HCT116 (cell line): ENCODE data around the gene GPR6. TPM values are rescaled to one million over a fixed set of nuclear protein-coding genes. Genes with fewer than 3 reads are reported as not detected.

Source experiments
- ATAC-seq: fragments of 200-7000 bp; cut with Tn5 transposase; 2 replicates; pipeline ENCODE4 v1.9.1; 2020; ENCODE audit warnings: mild to moderate bottlenecking, moderate library complexity
- BruUV-seq: library from RNA; stranded (reverse); fragments of 400-500 nt; replicated peaks from 2 replicates; lab custom pipeline; 2021; lab: Mats Ljungman, UMichigan
- CTCF ChIA-PET: fragments of 300-600 bp; sonication (Branson Sonifier 250); formaldehyde crosslinking; loops from one replicate; lab custom pipeline; 2021; ENCODE audit warnings: antibody characterized with exemption; lab: Charles Lee
- POLR2A ChIA-PET: fragments of 300-600, 350-600 bp; sonication (Branson Sonifier 250); formaldehyde crosslinking; loops from one replicate; lab custom pipeline; 2021; ENCODE audit warnings: antibody characterized with exemption; lab: Charles Lee
- RAD21 ChIA-PET, 2 experiments: fragments of 300-600 bp; sonication (Branson Sonifier 250); formaldehyde crosslinking; loops; one replicate each; lab custom pipeline; 2023; ENCODE audit warnings: low total read pairs in 2 of 2; ENCODE audit not compliant: uncharacterized antibody in 2 of 2, unreplicated experiment in 2 of 2, low non-redundant PET in 1 of 2; lab: Charles Lee
- DNase-seq: peaks from one replicate; pipeline ENCODE4 v3.0.0-alpha.2; 2010; ENCODE audit warnings: low read depth, low spot score
- H2AFZ ChIP-seq: fragments of 200-600 bp; shearing (Covaris generic), sonication (generic); 2 replicates; pipeline ENCODE4 v1.6.1; 2017; ENCODE audit warnings: low read depth, mixed run types, mixed read lengths, antibody characterized with exemption, low read length; ENCODE audit not compliant: poor library complexity, severe bottlenecking
- H3K27ac ChIP-seq: 2 replicates; pipeline ENCODE4 v1.5.1; 2012; ENCODE audit warnings: low read depth, low read length
- H3K27me3 ChIP-seq: fragments of 200-600 bp; sonication (generic); 2 replicates; pipeline ENCODE4 v1.6.1; 2016; ENCODE audit warnings: mixed run types, low read length, mixed read lengths; ENCODE audit not compliant: insufficient read depth
- H3K36me3 ChIP-seq, 2 experiments: fragments of 200-500 bp in 1 of 2; fragments of 200-600 bp in 1 of 2; sonication (Bioruptor generic) in 1 of 2; sonication (generic) in 1 of 2; 2 replicates each; pipeline versions ENCODE4 v1.5.1 to v1.6.1; 2014 to 2016; ENCODE audit warnings: low read length in 2 of 2, inconsistent platforms in 1 of 2, mixed read lengths in 1 of 2, mixed run types in 1 of 2; ENCODE audit not compliant: insufficient read depth in 2 of 2, control insufficient read depth in 1 of 2
- H3K4me1 ChIP-seq, 2 experiments: fragments of 200-600 bp in 1 of 2; sonication (generic) in 1 of 2; 2 replicates each; pipeline versions ENCODE4 v1.5.1 to v1.6.1; 2012 to 2017; ENCODE audit warnings: low read length in 2 of 2, inconsistent platforms in 1 of 2, mild to moderate bottlenecking in 1 of 2, mixed read lengths in 1 of 2, mixed run types in 1 of 2, moderate library complexity in 1 of 2; ENCODE audit not compliant: insufficient read depth in 2 of 2, control insufficient read depth in 1 of 2
- H3K4me2 ChIP-seq: fragments of 200-600 bp; sonication (generic); 2 replicates; pipeline ENCODE4 v1.6.1; 2017; ENCODE audit warnings: mixed run types, low read length, mixed read lengths
- H3K4me3 ChIP-seq, 2 experiments: fragments of 200-600 bp in 1 of 2; sonication (generic) in 1 of 2; replicated peaks in 1 of 2; 2 replicates each; pipeline ENCODE4 v1.5.1; 2011 to 2016; ENCODE audit warnings: low read length in 2 of 2, control low read depth in 1 of 2, low read depth in 1 of 2, mild to moderate bottlenecking in 1 of 2, mixed read lengths in 1 of 2, mixed run types in 1 of 2
- H3K79me2 ChIP-seq: fragments of 200-600 bp; sonication (generic); 2 replicates; pipeline ENCODE4 v1.6.1; 2017; ENCODE audit warnings: mild to moderate bottlenecking, mixed run types, low read length, moderate library complexity, mixed read lengths; ENCODE audit not compliant: insufficient read depth
- H3K9ac ChIP-seq: fragments of 200-600 bp; sonication (generic); 2 replicates; pipeline ENCODE4 v1.6.1; 2016; ENCODE audit warnings: low read length, mixed read lengths
- H3K9me2 ChIP-seq: fragments of 200-600 bp; sonication (generic), shearing (Covaris generic); 2 replicates; pipeline ENCODE4 v1.6.1; 2017; ENCODE audit warnings: mixed run types, mild to moderate bottlenecking, moderate library complexity; ENCODE audit not compliant: insufficient read depth
- H3K9me3 ChIP-seq, 2 experiments: fragments of 200-500 bp in 1 of 2; fragments of 200-600 bp in 1 of 2; sonication (Bioruptor generic) in 1 of 2; sonication (generic) in 1 of 2; 2 replicates each; pipeline ENCODE4 v1.6.1; 2014 to 2017; ENCODE audit warnings: low read length in 2 of 2, mixed read lengths in 2 of 2, inconsistent platforms in 1 of 2, low read depth in 1 of 2, mild to moderate bottlenecking in 1 of 2, mixed run types in 1 of 2, moderate library complexity in 1 of 2; ENCODE audit not compliant: control insufficient read depth in 1 of 2, insufficient read depth in 1 of 2
- H4K20me1 ChIP-seq: fragments of 200-600 bp; sonication (generic), shearing (Covaris generic); 2 replicates; pipeline ENCODE4 v1.6.1; 2017; ENCODE audit warnings: mixed run types, mild to moderate bottlenecking, moderate library complexity; ENCODE audit not compliant: insufficient read depth
- CBX3 ChIP-seq: IDR thresholded peaks from 2 replicates; pipeline ENCODE4 v1.6.1; 2012; ENCODE audit warnings: low read depth
- CEBPB ChIP-seq: IDR thresholded peaks from 2 replicates; pipeline ENCODE4 v1.6.1; 2012; ENCODE audit warnings: low read depth
- EGR1 ChIP-seq: IDR thresholded peaks from 2 replicates; pipeline ENCODE4 v1.6.1; 2012; ENCODE audit warnings: low read depth
- EZH2 ChIP-seq: fragments of 200-600 bp; sonication (generic); IDR thresholded peaks from 2 replicates; pipeline ENCODE4 v1.6.1; 2017; ENCODE audit warnings: antibody characterized with exemption, mixed run types
- EZH2phosphoT487 ChIP-seq: fragments of 200-600 bp; IDR thresholded peaks from 2 replicates; pipeline ENCODE4 v1.6.1; 2018; ENCODE audit warnings: antibody characterized with exemption, borderline replicate concordance
- FOSL1 ChIP-seq: IDR thresholded peaks from 2 replicates; pipeline ENCODE4 v1.6.1; 2012; ENCODE audit warnings: low read depth
- POLR2AphosphoS5 ChIP-seq: IDR thresholded peaks from 2 replicates; pipeline ENCODE4 v1.6.1; 2011; ENCODE audit warnings: mild to moderate bottlenecking, low read depth, low read length, moderate library complexity
- REST ChIP-seq: IDR thresholded peaks from 2 replicates; pipeline ENCODE4 v1.6.1; 2012; ENCODE audit warnings: low read depth
- SRF ChIP-seq: IDR thresholded peaks from 2 replicates; pipeline ENCODE4 v1.6.1; 2012; ENCODE audit warnings: low read depth
- ZFX ChIP-seq: fragments of 450-650 bp; IDR thresholded peaks from 2 replicates; pipeline ENCODE4 v1.6.1; 2017
- intact Hi-C: fragments of 100-400 bp; cut with micrococcal nuclease; formaldehyde crosslinking; loops from 2 replicates; pipeline ENCODE4 v1.10.0; 2022
- total RNA-seq: library from RNA; stranded (reverse); gene quantifications from one replicate; pipeline ENCODE4 v1.2.1, GENCODE V29; 2021; ENCODE audit not compliant: unreplicated experiment
- TF ChIP-seq, protein P1 (sequence below), 3 experiments: fragments of 200-600 bp in 1 of 3; sonication (generic) in 1 of 3; IDR thresholded peaks in 2 of 3; conservative IDR thresholded peaks in 1 of 3; 2 replicates each; pipeline ENCODE4 v1.5.1; 2012 to 2017; ENCODE audit warnings: low read depth in 2 of 3, low read length in 2 of 3, antibody characterized with exemption in 1 of 3, borderline replicate concordance in 1 of 3, control low read depth in 1 of 3, mild to moderate bottlenecking in 1 of 3, mixed read lengths in 1 of 3, mixed run types in 1 of 3, moderate library complexity in 1 of 3; ENCODE audit not compliant: insufficient read depth in 1 of 3
- TF ChIP-seq, protein P2 (sequence below): IDR thresholded peaks from 2 replicates; pipeline ENCODE4 v1.6.1; 2011; ENCODE audit warnings: mild to moderate bottlenecking, low read length, moderate library complexity; ENCODE audit not compliant: insufficient replicate concordance; ENCODE audit errors: extremely low read depth

GPR6 gene
- total RNA-seq, 1 experiment from 2014 or later, result not detected

DNA sequence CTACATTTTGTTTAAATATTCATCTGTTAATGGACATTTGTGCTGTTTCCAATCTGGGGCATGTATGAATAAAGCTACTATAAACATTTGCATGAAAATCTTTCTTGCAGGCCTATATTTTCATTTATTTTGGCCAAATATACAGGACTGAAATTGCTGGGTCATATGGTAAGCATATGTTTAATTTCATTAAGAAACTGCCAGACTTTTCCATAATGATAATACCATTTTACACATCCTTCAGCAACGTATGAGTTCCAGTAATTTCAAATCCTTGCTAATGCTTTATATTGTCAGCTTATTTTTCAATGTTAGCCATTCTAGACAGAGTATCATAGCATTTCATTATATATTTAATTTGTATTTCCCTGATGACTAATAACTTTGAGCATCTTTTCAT lies 51.0 kb downstream of the GPR6 start:
- Histone ChIP-seq H3K4me2 (no peak overlapping the region), H3K4me3 (no peak overlapping the region), H4K20me1 (no peaks in the 10 kb centered on the region), H3K9me3 (no peaks in the 10 kb centered on the region), H3K36me3 (no peaks in the 10 kb centered on the region), H3K4me1 (no peaks in the 10 kb centered on the region), H3K9ac (no peak overlapping the region), H3K79me2 (no peaks in the 10 kb centered on the region), H3K27me3 (no peaks in the 10 kb centered on the region), H3K9me2 (no peaks in the 10 kb centered on the region), H3K27ac (no peak overlapping the region), H2AFZ (no peak overlapping the region)
- POLR2A ChIA-PET, result no interaction called here
- TF ChIP-seq FOSL1, result no peak
- TF ChIP-seq EZH2, result no peak
- no peak for TF ChIP-seq CEBPB
- TF ChIP-seq SRF, result no peak
- TF ChIP-seq REST, result no peak
- TF ChIP-seq ZFX, result no peak
- TF ChIP-seq, protein P1, sequence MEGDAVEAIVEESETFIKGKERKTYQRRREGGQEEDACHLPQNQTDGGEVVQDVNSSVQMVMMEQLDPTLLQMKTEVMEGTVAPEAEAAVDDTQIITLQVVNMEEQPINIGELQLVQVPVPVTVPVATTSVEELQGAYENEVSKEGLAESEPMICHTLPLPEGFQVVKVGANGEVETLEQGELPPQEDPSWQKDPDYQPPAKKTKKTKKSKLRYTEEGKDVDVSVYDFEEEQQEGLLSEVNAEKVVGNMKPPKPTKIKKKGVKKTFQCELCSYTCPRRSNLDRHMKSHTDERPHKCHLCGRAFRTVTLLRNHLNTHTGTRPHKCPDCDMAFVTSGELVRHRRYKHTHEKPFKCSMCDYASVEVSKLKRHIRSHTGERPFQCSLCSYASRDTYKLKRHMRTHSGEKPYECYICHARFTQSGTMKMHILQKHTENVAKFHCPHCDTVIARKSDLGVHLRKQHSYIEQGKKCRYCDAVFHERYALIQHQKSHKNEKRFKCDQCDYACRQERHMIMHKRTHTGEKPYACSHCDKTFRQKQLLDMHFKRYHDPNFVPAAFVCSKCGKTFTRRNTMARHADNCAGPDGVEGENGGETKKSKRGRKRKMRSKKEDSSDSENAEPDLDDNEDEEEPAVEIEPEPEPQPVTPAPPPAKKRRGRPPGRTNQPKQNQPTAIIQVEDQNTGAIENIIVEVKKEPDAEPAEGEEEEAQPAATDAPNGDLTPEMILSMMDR (IDR thresholded peaks at IDR 0.05 in 2 of 3, conservative IDR thresholded peaks at IDR 0.05 in 1 of 3; ENCODE audit: borderline replicate concordance in 1 of 3, insufficient read depth in 1 of 3, low read depth in 2 of 3, low read length in 2 of 3), result no peak
- no peak for TF ChIP-seq CBX3
- TF ChIP-seq EZH2phosphoT487, result no peak
- TF ChIP-seq, protein P2, sequence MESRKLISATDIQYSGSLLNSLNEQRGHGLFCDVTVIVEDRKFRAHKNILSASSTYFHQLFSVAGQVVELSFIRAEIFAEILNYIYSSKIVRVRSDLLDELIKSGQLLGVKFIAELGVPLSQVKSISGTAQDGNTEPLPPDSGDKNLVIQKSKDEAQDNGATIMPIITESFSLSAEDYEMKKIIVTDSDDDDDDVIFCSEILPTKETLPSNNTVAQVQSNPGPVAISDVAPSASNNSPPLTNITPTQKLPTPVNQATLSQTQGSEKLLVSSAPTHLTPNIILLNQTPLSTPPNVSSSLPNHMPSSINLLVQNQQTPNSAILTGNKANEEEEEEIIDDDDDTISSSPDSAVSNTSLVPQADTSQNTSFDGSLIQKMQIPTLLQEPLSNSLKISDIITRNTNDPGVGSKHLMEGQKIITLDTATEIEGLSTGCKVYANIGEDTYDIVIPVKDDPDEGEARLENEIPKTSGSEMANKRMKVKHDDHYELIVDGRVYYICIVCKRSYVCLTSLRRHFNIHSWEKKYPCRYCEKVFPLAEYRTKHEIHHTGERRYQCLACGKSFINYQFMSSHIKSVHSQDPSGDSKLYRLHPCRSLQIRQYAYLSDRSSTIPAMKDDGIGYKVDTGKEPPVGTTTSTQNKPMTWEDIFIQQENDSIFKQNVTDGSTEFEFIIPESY, result no peak
- TF ChIP-seq POLR2AphosphoS5, result no peak
- no peak for TF ChIP-seq EGR1
- CTCF ChIA-PET, result interaction anchor here (2.6 kb wide), 1 partner anchor 10 kb away, joined by 11 read pairs; no protein-coding TSS in a partner anchor
- no peak for DNase-seq
- ATAC-seq, result no peak
- intact Hi-C loops, result no loop called here
- BruUV-seq, result no TSS peak
- RAD21 ChIA-PET, result no interaction called here
